ENCODE results near the gene ARHGAP24. TPM values are rescaled to one million over a fixed set of nuclear protein-coding genes. Genes with fewer than 3 reads are reported as not detected.
A peak's percentile ranks its signal among the peaks of the same experiment; 100 is the strongest.
"Not testable (repeated sequence)": the region's sequence is repeated elsewhere in the genome, so short reads cannot be mapped to it uniquely, and the experiment has no call there.

Gene ARHGAP24
- total RNA-seq, 1 donor from 2014 or later: 1.5 TPM

- Mint-ChIP-seq H3K36me3 (ENCODE audit: low read depth) (no peaks in the 10 kb centered on the region), H3K9me3 (no peaks in the 10 kb centered on the region), H3K27me3 (ENCODE audit: low read depth) (no peaks in the 10 kb centered on the region), H3K4me1 (peaks cover 30% of the 10 kb centered on the region), H3K4me3 (no peak overlapping the region), H3K27ac (ENCODE audit: unreplicated experiment) (peak overlapping the region; percentile 7)
- DNase-seq (ENCODE audit: low read depth, low spot score): no peak
- no peak for TF ChIP-seq CTCF (conservative IDR thresholded peaks at IDR 0.05)
These were observed 358.4 kb downstream of the ARHGAP24 start for GRCh38 chr4:85833302-85833701.

- Mint-ChIP-seq H3K27ac (ENCODE audit: unreplicated experiment) (no peak overlapping the region), H3K27me3 (ENCODE audit: low read depth) (no peaks in the 10 kb centered on the region), H3K9me3 (no peaks in the 10 kb centered on the region), H3K36me3 (ENCODE audit: low read depth) (no peaks in the 10 kb centered on the region), H3K4me3 (no peak overlapping the region), H3K4me1 (peaks cover 28% of the 10 kb centered on the region)
- TF ChIP-seq CTCF (conservative IDR thresholded peaks at IDR 0.05): no peak
- no peak for DNase-seq (ENCODE audit: low read depth, low spot score)
These were observed 360.0 kb downstream of the ARHGAP24 start for GRCh38 chr4:85834934-85835333.

GRCh38 chr4:85836588-85837438, 361.9 kb downstream of the ARHGAP24 start:
- Mint-ChIP-seq H3K4me1 (peaks cover 26% of the 10 kb centered on the region), H3K27me3 (ENCODE audit: low read depth) (no peaks in the 10 kb centered on the region), H3K36me3 (ENCODE audit: low read depth) (no peaks in the 10 kb centered on the region), H3K9me3 (no peaks in the 10 kb centered on the region), H3K4me3 (no peak overlapping the region), H3K27ac (ENCODE audit: unreplicated experiment) (no peak overlapping the region)
- no peak for TF ChIP-seq CTCF (conservative IDR thresholded peaks at IDR 0.05)
- no peak for DNase-seq (ENCODE audit: low read depth, low spot score)

GRCh38 chr4:85837439-85837733, 362.4 kb downstream of the ARHGAP24 start:
- H3K27ac Mint-ChIP-seq (ENCODE audit: unreplicated experiment): no peak overlapping the region
- no peak for TF ChIP-seq CTCF (conservative IDR thresholded peaks at IDR 0.05)
- no peaks in the 10 kb centered on the region for H3K27me3 Mint-ChIP-seq (ENCODE audit: low read depth)
- peaks cover 20% of the 10 kb centered on the region for H3K4me1 Mint-ChIP-seq
- no peaks in the 10 kb centered on the region for H3K9me3 Mint-ChIP-seq
- DNase-seq (ENCODE audit: low read depth, low spot score): no peak
- H3K36me3 Mint-ChIP-seq (ENCODE audit: low read depth): no peaks in the 10 kb centered on the region
- H3K4me3 Mint-ChIP-seq: no peak overlapping the region

GRCh38 chr4:85839981-85840451, 365.1 kb downstream of the ARHGAP24 start:
- H3K27ac Mint-ChIP-seq (ENCODE audit: unreplicated experiment); H3K36me3 Mint-ChIP-seq (ENCODE audit: low read depth); DNase-seq (ENCODE audit: low read depth, low spot score); H3K4me1 Mint-ChIP-seq; H3K4me3 Mint-ChIP-seq; H3K27me3 Mint-ChIP-seq (ENCODE audit: low read depth); H3K9me3 Mint-ChIP-seq: not testable (repeated sequence)

GRCh38 chr4:85842540-85842939, 367.6 kb downstream of the ARHGAP24 start:
- no peak overlapping the region for H3K27ac Mint-ChIP-seq (ENCODE audit: unreplicated experiment)
- no peak for DNase-seq (ENCODE audit: low read depth, low spot score)
- H3K27me3 Mint-ChIP-seq (ENCODE audit: low read depth): no peaks in the 10 kb centered on the region
- TF ChIP-seq CTCF (conservative IDR thresholded peaks at IDR 0.05): no peak
- no peaks in the 10 kb centered on the region for H3K9me3 Mint-ChIP-seq
- H3K4me1 Mint-ChIP-seq: no peaks in the 10 kb centered on the region
- H3K36me3 Mint-ChIP-seq (ENCODE audit: low read depth): no peaks in the 10 kb centered on the region
- no peak overlapping the region for H3K4me3 Mint-ChIP-seq

- not testable (repeated sequence) for H3K4me1 Mint-ChIP-seq; DNase-seq (ENCODE audit: low read depth, low spot score); H3K27ac Mint-ChIP-seq (ENCODE audit: unreplicated experiment); H3K27me3 Mint-ChIP-seq (ENCODE audit: low read depth); H3K4me3 Mint-ChIP-seq; H3K36me3 Mint-ChIP-seq (ENCODE audit: low read depth); H3K9me3 Mint-ChIP-seq
These were observed 378.8 kb downstream of the ARHGAP24 start for GRCh38 chr4:85853740-85854139.

All from neural crest cell (in vitro differentiated cells).